Amygdala (tissue), 56 donors: ENCODE measurements around the gene GJA5.

Experiments used
- DNase-seq, 56 donors: peaks; one replicate each; lab custom pipeline; 2025; lab: John Stamatoyannopoulos, UW

GJA5 gene

DNA sequence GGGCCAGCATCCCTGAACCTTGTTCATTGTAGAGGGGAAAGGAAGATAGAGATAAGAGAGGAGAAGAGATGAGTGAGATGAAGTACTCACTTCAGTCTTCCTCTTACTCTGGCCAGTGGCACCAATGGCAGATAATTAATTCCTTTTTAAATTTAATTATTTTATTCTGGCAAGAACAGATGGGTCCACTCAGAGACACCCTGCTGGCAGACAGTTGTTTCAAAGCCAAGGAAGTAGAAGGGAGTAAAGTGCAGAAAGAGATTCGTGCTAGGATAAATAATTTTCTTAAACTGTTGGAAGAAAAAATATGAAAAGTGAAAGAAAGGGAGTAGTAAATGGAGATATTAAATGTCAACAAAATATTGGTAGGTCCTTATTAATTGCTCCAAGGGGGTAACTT is 7.7 kb upstream of the GJA5 start:
- DNase-seq, result no peak

DNA sequence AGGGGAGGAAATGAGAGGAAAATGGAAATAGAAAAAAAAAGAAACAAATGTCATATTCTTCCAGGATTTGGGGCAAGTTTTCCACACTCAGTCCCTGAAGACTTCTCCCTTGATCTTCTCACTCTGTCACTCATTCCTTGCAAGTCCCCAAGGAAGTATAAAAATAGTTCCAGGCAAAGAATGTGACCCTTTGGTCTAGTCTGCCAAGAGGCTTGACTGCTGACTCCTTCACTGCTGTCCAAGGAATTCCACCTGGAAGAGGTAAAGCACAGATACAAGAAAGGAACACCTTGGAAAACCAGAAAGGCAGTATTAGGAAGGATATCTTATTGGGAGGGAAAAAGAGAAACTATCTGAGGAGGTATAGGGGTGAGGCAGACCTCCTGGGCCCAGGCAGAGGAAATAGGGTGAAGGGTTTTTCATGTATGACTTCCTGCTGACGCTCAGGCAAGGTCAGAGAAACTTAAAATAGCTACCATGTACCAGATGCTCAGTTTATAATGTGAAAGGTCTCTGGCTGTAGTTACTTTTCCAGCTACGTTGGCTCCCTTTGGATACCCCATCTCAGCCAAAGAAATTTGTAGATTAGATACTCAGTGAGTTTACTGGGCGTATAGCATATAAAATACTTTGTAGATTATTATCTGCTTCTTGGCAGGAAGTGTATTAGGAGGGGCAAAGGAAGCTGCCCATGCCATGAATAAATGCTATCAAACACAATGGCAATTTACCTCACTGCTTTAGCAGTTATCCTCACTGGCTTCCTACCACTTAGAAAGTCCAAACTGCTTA is 2.0 kb upstream of the GJA5 start:
- DNase-seq, result no peak

DNA sequence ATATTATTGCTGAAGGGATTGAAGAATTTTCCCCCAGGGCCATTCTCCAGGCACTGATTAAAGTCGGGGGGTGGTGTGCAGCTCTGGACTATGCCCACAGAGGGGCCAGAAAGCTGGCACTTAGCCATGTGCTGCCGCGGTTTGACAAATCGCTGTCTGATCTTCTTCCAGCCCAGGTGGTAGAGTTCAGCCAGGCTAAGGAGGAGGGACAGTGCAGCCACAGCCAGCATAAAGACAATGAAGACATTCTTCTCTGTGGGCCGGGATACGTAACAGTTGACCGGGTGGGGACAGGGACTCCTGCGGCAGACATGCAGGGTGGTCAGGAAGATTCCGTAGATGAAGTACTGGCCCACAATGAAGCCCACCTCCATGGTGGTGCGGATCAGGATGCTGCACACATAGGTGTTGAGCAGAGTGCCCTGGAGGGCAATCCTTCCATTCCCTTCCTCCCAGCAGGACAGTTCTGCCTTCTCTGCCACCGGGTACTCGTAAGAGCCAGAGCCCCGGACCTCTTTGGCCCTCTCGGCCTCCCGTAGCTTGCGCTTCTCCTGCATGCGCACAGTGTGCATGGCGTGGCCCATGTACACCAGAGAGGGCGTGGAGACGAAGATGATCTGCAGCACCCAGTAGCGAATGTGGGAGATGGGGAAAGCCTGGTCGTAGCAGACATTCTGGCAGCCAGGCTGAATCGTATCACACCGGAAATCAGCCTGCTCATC is 1.9 kb downstream of the GJA5 start:
- DNase-seq, result no peak

DNA sequence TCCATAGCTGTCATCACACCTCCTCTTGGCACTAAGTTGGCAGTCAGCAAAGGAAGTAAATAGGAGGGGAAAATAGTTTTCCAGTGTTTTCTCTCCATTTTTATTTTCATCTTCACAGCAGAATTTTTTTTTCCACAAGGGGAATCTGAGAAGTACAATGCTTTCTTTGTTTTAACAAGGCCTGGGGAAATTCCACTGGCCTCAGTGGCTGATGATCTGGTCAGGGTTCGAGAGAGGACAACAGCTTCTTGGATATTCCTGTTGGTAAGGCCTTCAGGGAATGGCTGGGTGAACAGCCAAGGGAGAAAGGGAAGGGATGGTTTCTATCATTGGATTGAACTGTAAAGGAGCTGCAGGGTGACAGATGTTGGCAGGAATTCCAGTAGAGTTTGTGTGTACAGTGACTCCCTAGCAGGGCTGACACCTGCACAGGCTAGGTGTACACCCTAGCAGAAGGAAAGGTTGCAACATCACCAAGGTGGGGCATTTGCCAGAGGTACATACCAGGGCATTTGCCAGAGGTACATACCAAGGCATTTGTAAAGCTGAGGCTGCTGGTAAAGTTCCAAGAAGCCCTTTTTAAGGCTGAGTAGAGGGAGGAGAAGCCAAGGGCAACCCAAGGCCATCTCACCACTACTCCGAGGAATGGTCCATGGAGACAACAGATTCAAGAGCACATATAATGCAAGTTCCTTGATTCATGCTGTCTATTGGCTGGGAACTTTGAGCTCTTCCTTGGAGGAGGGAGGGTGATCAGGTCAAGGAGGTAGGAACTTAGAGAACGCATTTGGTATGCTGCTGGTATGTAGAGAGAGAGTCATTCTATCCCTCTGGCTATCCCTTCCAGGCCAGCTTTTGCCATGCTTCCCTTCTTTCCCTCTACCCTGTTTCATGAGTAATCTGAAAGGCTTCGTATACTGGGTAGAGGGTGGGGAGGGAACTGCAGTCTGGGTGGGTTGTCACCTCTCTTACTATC is 3.1 kb downstream of the GJA5 start:
- no peak for DNase-seq

DNA sequence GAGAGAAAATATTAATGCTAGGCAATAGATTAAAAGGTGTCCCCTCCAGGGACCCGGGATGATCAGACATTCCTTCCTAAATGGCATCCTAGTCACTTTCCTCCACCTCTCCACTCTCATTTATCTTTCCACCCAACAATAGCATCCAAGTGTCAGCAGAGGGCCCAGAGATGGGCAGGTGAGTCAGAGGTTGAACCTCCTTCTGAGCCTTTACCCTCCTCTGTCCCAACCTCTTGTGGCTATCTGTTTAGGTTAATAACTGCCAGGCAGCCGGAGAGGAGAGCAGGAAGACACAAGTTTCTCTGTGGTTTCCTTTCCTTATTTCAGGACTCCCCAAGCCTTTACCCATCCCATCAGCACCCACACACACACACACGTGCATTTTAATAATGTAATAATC is 4.1 kb downstream of the GJA5 start:
- no peak for DNase-seq

DNA sequence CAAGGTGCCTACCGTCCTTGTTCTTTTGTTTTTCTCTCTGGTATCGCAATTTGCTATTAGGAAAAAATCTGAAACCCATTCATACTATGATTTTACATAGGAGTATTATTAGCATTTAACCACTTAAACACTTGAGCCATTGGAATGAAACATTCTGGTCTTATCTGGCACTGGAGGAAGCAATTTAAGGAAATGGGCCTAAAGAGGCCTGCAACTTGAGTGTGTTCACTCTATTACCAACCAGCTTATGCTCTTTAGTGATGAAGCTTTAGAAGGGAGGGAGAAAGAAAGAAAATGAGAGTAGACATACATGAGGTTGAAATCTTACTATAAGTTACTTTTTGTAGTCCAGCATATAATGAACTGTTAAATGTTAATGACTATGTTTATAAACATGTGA is 5.7 kb downstream of the GJA5 start:
- no peak for DNase-seq

DNA sequence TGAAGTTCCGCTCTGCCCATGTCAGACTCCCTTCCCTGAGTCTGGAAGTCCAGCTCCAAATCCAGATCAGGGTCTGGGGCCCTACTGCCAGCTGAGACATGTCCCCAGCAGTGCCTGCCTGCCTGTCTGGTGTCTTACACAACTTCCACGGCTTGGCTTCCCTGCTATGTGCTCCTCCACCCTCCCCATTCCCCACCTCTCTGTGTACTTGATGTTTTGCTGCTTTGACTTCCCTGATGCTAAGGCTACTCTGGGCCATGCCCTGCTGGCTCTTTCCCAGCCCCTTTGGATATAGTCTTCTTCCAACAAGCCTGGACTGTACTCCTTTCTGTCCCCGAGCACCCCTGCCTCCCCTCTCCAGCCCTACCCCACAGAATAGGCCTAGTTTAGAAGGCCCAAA is 7.3 kb downstream of the GJA5 start:
- DNase-seq, result no peak

DNA sequence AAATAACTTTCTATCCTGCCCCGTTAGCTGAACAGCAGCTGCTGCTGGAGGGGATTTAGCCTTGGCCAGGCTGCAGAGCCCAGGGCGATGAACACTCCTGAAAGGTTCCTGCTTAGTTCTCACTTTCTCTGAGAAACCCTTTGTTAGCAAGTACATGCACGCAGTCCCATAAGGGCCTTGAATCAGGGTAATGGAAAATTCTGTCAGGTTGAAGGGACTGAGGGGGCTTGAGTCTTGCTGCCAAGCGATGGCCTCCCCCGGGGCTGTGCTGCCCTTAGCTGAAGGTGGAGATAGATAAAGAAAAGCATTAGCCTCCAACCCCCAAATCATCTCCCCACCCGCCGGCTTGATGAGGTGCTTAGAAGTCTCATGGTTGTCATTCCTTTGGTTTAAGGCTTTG is 7.9 kb downstream of the GJA5 start:
- DNase-seq, result no peak

DNA sequence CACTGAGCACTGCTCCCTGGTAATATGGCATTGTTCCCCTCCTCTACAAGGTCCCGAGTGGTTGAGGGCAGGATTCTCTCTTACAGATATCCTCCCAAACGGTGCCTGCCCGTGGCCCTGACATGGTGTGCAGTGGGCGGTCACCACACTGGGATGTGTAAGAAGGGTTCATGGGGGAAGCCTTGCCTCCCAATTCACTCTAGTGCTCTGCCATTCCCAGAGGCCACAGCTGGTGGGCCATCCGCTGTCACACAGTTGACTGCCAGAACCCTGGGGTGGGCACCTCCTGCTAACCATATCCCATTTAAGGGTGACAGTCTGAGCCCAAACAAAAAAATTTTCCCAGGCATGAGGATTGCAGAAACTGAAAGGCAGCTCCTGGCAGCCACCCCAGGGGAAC is 9.1 kb downstream of the GJA5 start:
- no peak for DNase-seq

DNA sequence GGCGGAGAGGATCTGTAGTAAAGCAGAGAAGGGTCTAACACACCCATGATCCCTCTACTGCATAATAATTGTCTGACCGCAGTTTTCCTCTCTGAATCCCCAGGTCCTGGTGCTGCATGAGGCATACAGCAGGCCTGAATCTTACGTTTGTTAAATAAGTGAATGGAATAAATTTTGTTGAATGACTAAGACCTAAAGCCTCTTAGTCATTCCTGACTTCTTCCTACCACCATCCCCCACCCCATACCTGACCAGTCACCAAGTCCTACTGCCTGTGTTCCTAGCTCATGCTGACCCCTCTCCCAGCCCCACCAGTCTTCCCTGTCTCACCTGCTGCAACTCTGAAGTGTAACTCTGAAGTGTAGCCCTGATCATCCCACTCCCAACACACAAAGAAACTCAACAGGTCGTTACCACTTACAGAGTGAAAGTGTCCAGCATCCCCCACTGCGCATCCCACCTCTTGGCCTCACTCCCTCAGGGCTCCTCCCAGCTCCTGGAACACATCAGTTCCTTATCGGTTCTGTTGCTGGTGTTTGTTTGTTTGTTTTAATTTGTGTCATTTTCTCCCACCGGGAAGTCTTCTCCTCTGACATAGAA is 9.7 kb downstream of the GJA5 start:
- no peak for DNase-seq

DNA sequence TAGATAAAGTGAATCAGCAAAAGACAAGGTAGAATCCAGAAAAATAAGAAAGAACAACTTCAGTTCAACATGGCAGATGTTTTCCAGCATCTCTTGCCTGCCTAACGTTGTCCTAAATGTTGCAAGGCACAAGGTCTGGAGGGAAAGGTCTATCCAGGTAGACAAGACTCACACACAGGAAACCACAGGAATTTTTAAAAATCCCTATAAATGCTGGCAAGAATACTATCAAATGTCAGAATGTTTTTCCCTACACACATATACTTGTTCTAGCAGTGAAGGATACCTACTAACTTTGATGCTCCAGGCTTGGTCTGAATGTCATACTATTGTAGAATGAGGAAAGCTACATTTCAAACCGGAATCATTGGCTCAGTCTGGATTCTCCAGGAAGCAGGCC is 10.6 kb downstream of the GJA5 start:
- DNase-seq, result no peak

DNA sequence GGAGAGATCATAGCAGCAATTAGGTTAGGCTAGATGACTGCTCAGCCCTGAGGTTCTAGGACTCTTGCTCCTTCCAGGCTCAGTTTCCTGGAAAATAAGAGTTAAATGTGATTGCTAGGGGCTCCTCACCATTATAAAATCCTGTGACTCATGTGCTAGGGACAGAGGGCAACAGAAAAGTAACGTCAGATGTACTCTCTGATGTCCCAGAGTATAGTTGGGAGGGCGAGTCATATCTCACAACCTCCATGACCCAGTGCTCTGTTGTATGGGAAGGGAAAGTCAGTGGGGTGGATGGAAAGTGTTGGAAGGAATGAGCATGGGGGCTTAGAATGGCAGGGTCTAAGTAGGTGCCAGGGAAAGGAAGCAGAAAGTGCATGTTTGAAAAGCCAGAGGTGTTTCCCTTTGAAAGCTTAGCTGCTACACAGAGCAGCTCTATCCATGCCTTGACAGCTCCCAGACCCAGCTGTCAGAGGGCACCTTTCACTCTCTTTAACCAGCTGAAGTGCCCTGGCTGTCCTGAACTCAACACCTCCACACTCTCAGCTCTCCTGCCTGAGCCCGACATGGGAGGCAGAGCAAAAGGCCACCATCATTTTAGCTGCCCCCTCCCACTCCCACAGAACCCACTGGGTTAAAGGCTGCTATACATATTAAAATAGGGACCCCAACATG is 11.6 kb downstream of the GJA5 start:
- DNase-seq, result no peak

DNA sequence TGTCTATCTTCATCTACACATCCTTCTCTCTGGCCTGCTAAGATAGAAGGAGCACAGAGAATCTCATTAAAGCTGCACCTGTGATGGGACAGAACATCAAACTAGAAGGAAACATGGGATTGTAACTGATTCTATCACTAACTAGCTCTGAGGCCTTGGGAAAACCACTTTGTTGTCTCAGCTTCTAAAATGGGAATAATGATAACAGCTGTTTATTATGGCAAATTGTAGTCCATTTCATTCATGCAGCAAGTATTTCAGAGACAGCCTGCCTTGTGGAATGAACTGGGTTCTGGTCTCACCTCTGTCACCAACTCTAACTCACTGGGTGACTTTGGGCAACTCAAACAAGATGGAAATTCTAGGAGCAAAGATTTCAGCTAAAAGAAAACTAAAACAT is 12.4 kb downstream of the GJA5 start:
- DNase-seq, result no peak

DNA sequence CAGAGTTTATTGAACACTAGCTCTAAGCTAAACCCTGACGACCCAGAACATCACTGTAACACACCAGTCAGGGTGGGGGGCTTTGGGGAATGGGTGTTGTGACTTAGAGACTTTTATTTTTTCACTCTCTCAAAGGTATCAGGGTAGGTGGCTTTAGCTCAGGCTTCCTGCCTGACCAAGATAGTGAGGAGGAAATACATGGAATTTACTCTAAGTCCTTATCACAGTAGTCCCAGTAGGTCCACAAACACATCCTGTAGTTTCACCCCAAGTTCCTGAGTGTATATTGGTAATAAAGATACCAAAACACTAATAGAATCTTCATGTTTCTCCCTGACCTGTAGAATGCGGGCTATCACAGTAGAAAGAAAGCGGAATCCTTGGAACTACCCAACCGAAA is 15.1 kb downstream of the GJA5 start:
- DNase-seq, result no peak

DNA sequence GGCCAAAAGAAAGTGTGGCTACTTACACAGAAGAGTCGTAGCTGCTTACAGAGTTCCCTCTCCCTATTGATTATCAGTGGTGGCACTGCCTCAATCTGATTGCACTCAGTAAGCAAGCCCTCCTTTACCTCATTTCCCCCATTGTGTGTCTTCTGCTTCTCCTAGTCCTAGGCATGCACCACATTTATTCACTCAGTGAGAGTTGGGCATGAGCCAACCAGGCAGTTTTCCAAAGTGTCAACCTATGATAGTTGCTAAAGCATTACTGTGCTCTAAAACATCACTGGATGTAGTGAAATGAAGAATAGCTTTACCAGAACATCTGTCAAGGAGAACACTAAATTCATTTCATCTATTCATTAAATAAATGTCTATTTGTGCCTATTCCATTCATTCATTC is 19.3 kb downstream of the GJA5 start:
- DNase-seq, result no peak

DNA sequence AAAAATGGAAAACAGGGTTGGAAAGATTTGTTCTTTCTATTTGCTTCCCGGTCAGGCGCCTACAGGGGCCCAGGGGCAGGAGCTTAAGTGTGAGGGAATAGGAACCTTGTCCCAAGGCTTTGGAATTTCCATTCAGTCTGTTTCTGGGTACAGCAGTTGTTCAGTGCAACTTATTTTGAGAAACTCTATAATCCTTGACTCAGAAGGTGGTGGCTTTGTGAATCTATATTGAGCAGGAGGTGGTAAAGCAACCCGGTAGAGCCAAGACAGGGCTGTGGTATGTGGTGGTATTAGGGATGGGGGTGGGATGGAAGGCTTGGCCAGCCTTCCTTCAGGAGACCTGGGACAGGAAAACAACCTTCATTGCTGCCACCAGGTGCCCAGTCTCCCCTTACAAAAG is 20.0 kb downstream of the GJA5 start:
- no peak for DNase-seq

DNA sequence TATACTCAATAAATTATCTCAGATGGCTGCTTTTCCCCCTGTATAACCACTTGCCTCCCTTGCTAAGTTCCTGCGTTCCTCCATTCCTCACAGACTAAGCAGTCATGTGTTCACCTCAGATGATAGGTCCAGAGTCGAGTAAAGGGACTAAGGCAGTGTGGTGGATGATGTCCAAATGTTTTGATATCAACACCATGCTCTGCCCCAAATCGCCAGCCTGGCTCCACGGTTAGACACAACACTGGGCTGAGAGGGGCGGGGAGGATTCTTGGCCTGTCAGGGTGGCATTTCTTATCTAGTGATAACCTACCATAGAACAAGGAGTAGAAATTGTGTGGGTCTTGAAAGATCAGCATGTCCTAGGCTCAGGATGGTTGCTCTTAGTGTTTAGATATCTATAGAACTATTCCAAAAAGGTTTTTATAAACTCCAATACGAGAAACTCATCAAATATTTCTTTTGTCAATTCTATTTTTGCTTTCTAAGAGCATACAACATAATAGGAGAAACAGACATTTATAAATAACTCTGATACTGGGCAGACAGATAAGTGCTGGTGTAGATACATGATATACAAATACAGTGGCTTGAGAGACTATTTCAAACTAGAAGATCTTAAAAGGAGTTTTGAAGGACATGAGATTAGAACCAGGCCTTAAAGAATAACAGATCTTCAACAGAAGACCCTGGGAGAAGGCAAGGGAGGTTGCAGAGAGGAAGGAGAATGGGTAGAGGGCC is 21.5 kb downstream of the GJA5 start:
- DNase-seq, result no peak

DNA sequence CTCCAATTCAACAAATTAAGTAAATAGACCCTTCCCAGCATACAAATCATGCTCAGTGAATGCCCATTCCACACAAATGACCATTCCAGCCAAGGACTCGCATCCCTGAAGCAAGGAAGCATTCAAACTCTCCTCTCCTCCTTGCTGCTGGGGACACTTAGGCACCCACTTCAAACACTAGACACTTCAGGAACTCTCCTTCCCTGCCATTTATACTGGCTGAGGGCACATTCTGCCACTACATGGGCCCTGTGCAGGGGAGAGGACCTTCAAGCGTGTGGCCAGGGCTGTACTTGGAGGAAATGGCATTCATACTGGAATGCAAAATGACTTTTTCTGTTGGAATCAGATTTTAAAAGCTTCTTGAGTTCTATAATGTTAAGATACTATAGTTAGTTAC is 22.3 kb downstream of the GJA5 start:
- no peak for DNase-seq

DNA sequence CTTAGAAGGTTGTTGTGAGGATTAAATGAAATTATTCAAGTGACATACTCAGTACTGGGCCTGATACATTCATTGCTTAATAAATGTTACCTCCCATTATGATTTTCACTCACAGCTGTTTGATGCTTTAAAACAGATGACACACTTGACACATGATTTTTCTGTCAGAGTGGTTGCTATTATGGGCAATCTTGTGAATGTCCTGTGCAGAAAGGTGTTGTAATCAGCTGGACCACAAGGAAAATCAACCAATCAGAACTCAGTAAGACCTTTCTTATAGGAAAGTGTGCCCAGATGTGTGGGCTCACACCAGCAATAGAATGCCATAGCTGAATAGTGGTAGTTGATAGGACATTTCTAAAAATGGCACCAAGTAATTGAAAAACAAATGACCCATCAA is 23.5 kb downstream of the GJA5 start:
- no peak for DNase-seq

DNA sequence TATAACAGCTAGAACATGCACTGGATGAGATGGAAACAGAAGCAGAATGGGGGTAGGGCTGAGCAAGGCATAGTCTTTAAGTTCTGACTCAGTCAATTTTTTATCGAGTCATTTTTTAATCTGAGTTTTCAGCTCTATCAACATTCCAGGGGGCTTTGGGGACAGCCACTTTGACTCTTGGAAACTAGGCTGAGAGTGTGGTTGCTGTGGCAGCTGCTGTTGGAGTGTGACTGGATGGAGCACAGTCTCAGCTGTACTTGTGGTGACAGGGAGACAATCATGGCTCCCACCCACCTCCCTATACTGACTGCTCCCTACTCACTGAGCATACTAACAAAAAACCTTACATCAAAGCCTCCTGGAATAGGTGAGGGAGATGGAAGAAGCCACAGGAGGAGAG is 25.0 kb downstream of the GJA5 start:
- no peak for DNase-seq
